ENCODE data around the gene CASP9.
"Not testable (repeated sequence)": the region's sequence is repeated elsewhere in the genome, so short reads cannot be mapped to it uniquely, and the experiment has no call there.

Gene CASP9

DNA sequence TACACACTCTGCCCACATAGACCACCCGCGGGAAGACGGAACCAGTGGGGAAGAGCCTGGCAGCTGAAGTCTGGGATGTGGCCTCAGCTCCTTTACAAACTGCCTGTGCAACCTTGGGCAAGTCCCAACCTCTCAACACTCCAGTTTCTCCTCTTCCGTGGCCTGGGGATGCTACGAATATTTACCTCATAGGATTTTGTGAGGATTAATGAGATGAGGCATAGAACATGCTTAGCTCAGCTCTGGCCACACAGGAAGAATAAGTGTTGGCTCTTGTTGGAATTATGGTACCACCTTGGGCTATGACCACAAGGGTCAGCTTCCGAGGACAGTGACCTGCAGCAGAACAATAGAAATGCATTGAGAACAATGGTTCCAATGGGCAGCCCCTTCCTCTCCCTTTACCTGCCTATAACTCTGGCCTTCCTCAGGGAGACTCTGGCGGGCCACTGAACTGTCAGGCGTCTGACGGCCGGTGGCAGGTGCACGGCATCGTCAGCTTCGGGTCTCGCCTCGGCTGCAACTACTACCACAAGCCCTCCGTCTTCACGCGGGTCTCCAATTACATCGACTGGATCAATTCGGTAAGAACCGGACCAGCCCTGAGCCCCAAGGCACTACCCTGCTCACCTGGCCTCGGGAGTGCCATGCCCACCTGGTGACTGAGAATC, 56.9 kb downstream of the CASP9 start:
- DNase-seq, result not testable (repeated sequence)

DNA sequence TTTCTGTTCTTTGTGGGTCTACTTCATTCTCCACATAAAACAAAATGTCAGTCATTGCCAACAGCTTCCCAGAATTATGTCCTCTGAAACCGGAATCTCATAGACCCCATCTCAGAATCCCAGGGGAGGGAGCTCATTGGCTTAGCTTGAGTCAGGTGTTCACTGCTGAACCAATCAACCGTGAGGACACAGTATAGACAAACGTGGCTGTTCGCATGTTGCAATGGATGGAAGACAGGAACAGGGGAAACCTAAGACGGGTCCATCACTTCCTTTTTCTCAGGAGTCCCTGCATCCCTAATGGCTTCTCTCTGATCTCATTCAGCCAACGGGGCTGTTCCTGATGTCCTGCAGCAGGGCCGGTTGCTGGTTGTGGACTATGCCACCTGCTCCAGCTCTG, 58.3 kb downstream of the CASP9 start:
- no peak for DNase-seq

DNA sequence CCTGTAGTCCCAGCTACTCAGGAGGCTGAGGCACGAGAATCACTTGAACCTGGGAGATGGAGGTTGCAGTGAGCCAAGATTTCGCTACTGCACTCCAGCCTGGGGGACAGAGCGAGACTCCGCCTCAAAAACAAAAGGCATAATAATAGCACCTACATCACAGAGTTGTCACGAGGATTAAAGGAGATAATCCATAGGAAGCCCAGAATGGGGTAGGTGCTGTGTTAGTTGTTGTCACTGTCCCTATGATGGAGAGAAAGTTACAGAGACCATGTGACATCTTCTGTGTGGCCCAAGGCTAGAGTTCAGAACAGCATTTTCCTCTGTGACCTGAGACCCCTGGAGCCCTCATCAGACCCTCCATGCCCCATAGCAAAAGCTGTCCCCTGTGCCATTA, 60.1 kb downstream of the CASP9 start:
- not testable (repeated sequence) for DNase-seq

DNA sequence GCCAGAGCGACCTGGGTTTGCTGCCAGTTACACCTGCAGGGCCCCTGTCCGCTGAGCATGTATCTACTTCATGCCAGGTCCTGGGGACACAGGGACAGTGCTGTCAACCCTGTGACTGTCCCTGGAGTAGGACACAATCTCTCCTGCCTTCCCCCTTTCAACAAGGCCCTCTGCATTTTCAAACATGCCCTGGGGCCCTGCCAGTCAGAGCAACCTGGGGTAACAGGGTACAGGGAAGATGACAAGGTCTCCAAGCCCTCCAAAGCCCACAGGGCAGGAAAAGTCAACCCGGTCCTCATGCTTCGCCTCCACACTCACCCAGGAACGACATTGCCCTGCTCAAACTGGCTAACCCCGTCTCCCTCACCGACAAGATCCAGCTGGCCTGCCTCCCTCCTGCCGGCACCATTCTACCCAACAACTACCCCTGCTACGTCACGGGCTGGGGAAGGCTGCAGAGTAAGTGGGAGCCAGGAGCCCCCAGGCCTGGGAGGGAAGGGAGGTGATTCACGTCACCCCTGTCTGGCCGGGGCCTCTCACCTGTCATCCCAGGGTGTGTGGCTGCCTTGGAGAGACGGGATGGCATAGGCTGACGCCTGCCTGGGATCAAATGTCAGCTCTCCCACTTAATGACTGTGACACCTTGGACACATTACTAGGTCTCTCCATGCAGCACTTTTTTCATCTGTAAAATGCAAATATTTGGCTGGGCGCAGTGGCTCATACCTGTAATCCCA, 60.8 kb downstream of the CASP9 start:
- not testable (repeated sequence) for DNase-seq

DNA sequence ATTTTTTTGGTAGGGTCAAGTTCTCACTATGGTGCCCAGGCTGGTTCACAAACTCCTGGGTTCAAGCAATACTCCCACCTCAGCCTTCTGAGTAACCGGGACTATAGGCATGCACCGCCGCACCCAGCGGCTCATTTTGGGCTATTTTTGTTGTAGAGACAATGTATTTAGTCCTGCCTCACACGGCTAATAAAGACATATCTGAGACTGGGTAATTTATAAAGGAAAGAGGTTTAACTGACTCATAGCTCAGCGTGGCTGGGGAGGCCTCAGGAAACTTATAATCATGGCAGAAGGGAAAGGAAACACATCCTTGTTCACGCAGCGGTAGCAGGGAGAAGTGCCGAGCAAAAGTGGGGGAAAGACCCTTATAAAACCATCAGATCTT, 63.3 kb downstream of the CASP9 start:
- DNase-seq, result no peak

DNA sequence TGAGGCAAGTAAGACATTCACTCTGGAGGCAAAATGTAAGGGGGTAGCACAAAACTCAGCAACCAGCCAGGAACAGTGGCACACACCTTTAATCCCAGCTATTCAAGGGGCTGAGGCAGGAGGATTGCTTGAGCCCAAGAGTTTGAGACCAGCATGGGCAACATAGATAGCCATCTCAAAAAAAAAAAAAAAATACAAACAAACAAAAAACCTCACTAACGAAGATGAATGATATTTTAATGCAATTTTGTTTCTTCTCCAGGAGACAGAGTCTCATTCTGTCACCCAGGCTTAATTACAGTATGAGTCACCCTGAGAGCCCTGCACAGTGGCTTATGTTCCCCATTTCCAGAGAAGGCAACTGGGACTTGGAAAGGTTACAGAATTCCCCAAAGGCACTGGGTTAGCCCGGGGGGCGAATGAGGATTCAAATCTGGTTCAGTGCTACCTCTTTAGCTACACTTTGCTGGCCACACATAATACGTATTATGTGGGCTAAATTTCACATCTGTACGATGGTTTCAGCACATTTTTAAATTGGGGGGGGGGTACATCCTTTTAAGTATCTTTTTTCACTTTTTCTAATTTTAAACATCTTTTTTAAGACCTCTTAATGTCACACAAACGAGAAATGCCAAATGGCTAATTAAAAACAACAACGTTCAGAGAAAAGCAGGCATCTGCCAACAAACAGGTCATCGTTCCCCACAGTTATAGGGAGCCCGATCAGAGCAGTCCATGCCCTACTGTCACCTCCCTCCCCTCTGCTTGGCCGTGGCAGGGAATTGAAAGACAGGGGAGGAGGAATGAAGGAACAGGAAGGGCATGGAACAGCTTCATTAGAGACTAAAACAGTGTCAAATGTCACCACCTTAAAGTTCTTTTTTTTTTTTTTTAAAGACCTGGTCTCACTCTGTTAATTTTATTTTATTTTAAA, 64.0 kb downstream of the CASP9 start:
- no peak for DNase-seq

DNA sequence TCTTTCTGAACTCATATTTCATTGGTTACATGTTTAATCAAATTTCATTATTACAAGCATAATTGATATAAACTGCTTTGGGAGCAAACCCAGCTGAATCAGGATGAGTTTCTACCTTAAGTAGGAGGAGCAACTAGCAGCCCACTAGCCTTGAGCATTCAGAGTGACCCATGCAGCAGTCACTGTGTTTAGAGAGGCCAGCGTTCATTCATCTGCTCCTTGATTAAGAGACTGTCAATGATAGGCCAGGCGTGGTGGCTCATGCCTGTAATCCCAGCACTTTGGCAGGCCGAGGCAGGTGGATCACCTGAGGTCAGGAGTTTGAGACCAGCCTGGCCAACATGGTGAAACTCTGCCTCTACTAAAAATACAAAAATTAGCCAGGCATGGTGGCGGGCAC, 65.6 kb downstream of the CASP9 start:
- not testable (repeated sequence) for DNase-seq

DNA sequence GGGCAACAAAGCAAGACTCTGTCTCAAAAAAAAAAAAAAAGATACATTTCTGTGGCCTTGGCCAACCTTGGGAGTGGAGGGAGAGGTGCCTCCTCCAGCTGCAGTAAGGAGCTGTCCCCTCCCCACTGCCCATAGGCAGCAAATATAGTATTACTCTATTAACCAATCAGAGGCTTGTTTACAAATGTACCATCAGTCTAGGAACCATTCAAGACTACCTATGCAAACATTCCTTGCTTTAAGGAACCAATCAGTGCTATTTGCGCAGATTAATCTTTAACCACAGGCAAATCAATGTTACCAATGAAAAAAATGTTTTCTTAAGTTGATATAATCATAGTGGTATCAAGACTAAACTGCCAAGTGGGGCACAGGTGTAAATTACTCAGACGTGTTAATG, 66.4 kb downstream of the CASP9 start:
- DNase-seq, result no peak

DNA sequence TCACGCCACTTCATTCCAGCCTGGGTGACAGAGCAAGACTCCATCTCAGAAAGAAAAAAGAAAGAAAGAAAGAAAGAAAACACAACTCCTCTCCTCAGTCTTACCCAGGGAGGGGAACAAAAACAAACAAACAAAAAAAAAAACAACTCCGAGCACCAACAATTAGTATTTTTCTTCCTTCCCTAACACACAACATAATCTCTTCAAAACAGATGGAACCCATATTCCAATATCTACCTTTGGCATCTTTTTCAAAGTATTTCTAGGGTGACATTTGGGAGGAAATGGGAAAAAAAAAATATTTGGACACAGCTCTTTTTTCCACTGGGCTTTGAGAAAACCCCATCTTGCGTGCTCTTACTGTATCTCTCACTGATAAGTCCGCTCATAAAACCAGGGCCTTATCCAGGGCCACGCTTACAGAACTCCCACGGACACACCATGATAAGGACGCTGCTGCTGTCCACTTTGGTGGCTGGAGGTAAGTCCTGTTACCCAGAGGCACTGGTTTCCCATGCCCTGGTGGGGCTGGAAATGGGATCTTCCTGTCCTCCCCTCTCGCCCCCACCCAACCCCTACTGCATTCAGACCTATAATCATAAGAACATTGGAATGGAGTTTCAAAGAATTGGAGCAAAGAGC, 67.6 kb downstream of the CASP9 start, which contains the start of gene CELA2A:
CELA2A (plus strand) TSS at position 420 of the 642 bp plus-strand sequence; CDS start at position 442, 22 bp downstream.
- DNase-seq, result no peak

DNA sequence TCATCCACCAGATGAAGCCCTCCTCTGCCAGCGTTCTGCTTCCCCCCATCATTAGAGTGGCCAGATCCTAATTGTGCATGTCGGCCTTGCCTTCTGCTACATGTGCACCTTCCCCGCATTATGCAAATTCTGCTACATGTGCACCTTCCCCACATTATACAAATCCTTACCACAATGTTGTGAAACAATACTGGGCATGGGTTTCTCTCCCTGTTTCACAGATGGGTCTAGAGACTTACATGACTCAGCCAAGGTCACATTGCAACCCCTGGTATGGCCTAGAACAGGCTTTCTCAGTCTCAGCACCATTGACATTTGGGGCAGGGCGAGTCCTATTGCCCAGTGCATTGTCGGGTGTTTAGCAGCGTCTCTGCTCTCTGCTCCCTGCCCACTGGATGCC, 68.5 kb downstream of the CASP9 start:
- DNase-seq, result no peak

DNA sequence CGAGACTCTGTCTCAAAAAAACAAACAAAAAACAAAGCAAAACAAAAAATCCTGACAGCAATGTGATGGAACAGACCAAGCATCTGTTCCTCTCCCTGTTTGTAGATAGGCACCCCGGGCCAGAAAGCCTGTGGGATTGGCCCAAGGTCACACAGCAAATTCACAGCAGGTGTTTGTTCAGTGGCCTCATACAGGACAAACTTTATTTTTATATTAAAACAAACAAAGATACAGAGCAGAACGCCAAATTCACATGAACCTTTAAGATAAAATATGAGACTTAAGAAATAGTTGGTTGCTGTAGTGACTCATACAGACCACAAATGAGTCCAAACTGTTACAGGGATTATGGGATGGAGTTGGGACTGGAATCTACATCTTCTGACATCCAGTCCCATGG, 69.8 kb downstream of the CASP9 start:
- DNase-seq, result no peak

DNA sequence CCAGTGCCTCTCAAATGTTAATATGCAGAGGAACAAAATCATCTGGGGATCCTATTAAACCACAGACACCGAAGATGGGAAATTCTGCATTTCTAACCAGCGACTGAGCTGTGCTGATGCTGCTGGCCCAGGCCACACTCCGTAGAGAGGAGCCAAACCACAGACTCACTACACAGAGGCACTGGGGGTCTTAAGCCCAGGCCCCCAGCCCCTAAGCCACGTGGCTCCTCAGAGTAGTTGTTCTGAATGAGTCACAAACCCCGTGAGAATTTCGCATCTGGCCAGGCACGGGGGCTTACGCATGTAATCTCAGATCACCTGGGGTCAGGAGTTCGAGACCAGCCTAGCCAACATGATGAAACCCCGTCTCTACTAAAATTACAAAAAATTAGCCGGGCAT, 70.3 kb downstream of the CASP9 start:
- DNase-seq, result no peak

DNA sequence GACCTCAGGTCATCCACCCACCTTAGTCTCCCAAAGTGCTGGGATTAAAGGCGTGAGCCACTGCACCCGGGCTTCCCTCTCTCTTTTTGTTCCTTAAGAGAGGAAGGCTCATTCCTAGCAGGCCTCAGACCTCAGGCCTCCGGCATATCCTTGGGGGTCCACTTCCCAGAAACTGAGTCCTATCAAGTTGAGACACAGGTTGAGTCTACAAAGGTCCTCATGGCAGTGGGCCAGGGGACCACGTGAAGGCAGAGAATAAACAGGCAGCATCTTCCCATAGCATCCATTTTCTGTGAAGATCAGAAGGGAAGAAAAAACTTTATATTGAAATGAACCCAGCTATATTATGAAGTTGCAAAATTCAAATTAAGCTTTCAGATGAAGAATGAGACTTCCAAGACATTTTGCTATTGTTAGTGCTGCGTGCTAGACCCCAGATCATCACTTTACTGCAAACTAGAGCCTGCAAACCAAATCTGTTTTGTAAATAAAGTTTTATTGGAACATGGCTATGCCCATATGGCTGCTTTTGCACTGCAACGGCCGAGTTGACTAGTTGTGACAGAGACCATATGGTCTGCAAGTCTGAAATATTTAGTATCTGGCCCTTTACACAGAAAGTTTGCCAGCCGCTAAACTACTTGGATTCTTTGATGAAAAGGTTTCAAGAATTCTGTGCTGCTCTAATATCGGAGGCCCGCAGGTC, 71.0 kb downstream of the CASP9 start:
- no peak for DNase-seq

DNA sequence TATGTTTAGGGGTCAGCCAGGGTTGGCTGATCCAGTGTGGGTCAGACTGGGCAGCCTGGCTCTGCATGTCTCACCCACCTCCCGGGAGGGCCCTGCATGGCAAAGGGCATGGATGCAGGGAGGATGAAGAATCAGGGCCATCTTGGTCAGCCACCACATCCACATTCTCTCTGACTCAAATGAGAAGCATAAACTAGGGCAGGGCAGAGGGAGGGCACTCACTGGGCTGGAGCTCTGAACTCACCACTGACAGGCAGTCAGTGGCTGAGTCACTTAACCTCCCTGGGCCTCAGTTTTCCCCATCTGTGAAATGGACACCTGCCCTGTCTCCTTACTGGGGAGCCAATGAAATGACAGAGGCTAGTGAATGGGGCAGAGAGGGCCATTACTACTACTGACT, 71.8 kb downstream of the CASP9 start:
- no peak for DNase-seq

DNA sequence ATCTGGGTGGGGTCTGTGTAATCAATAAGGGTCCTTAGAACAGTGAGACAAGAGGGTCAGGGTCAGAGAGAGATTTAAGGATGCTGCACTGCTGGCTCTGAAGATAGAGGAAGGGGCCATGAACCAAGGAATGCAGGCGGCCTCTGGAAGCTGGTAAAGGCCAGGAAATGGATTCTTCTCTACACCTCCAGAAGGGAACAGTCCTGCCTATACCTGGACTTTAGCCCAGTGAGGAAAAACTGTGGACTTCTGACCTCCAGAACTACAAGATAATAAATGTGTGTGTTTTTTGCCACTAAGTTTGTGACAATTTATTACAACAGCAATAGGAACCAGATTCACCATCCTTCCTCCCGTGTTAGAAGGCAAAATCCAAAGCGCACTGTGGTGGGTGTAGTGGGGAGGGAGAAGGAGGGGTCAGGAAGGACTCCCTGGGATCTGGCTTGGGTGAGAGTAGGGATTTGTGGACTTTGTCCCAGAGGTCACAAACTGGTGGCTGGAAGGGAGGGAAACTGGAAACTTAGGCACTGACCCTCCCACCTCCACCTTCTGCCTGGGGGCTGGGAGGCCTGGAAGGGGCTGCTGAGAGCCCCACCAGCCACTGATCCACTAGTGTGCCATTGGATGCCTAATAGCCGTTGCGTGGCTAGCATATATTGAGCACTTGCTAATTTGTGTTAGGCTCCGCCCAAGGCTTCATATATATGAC, 72.8 kb downstream of the CASP9 start:
- DNase-seq, result no peak

DNA sequence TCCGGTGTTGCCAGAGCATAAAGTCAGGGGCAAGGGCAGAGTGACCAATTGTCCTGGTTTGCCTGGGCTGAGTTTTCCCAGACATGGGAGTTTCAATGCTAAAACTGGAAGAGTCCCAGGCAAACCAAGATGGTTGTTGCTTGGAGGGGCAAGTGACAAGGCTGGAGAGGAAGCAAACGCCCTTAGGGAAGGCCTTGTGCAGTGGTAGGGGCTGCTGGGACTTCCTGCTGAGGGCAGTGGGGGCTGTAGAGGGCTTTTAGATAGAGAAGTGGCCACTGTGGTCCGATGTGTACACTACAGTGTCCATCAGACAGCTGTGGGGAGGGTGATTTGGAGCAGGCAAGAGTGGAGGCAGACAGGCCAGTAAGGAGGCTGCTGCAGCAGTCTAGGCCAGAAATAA, 74.4 kb downstream of the CASP9 start:
- DNase-seq, result no peak

DNA sequence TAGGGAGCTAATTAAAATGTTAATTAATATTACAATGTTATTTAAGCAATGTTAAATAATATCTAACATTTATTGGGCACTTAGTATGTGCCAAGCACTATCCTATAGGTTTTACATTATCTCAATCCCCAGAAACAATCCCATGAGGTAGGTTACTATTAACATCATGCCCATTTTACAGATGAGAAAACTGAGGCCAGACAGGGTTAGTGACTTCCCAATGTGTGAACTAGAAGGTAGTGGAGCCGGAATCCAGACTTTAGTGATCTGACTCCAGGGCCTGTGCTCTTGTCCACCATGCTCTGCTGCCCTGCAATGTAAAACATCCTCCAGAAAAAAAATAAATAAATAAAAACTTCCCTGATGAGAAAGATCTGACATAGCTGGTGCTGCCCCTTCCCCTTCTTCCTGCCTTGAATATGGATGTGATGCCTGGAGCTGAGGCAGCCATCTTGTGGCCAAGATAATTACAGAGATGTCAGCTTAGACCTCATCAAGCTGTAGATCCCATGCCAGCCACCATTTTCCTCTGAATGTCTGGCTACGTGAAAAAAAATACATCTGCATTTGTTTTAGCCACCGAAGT, 75.0 kb downstream of the CASP9 start:
- DNase-seq, result no peak

DNA sequence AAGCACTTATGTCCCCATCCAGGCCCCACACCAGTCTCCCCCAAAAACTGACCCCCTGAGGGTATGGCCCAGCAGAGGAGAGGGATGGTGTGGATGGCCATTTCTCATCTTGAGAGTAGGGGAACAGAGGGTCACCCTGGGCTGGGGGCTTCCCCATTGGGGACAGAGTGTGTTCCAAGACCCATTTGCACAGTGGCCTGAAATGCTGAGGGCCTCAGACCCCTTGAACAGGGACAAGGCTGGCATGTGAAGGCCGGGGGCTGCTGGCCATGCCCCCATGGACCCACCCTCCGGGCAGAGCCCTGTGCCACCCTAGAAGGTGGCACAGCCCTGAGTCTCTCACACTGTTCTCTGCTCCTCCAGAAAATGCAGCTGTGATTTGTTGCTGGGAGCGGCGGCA, 77.8 kb downstream of the CASP9 start:
- no peak for DNase-seq

DNA sequence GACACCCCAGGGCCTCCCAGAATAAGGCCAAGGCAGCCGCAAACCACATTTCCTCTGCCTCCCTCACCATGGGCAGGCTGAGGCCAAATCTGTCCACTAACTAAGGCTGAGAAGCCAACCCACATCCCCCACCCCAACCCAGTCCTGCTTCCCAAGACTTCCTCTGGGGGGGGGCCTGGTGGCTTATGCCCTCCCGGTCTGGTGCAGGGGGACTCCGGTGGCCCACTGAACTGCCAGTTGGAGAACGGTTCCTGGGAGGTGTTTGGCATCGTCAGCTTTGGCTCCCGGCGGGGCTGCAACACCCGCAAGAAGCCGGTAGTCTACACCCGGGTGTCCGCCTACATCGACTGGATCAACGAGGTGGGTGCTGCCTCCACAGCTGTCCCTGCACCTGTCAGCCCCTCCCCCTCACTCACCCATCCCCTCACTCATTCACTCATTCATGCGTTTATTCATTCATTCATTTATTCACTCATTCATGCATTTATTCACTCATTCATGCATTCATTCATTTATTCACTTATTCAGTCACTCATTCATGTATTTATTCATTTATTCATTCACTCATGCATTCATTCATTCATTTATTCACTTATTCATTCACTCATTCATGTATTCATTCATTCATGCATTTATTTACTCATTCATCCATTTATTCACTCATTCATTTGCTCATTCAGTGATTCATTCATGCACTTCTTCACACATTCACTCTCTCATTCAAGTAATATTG, 78.5 kb downstream of the CASP9 start:
- no peak for DNase-seq
